HL-60/S4 (cell line): ENCODE data around the gene EGR1.
"Not testable (repeated sequence)": the region's sequence is repeated elsewhere in the genome, so short reads cannot be mapped to it uniquely, and the experiment has no call there.

Experiments used
- in situ Hi-C: fragments of 300-500 bp; cut with MboI; formaldehyde crosslinking; loops from 2 replicates; pipeline ENCODE4 v1.14.3; 2022; ENCODE audit warnings: low sequenced_read_pairs

EGR1 gene

DNA sequence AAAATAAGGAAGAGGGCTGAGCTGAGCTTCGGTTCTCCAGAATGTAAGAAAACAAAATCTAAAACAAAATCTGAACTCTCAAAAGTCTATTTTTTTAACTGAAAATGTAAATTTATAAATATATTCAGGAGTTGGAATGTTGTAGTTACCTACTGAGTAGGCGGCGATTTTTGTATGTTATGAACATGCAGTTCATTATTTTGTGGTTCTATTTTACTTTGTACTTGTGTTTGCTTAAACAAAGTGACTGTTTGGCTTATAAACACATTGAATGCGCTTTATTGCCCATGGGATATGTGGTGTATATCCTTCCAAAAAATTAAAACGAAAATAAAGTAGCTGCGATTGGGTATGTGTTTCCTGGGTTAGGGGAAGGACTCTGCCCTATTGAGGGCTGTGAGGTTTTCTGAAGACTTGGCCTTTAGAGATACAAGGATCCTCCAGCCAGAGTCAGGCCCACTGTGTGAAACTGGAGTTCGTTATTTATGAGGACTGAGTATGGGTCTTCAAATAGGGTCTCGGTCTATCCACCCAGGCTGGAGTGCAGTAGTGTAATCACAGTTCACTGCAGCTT lies 3.8 kb downstream of the EGR1 start:
- in situ Hi-C loops: no loop called here

DNA sequence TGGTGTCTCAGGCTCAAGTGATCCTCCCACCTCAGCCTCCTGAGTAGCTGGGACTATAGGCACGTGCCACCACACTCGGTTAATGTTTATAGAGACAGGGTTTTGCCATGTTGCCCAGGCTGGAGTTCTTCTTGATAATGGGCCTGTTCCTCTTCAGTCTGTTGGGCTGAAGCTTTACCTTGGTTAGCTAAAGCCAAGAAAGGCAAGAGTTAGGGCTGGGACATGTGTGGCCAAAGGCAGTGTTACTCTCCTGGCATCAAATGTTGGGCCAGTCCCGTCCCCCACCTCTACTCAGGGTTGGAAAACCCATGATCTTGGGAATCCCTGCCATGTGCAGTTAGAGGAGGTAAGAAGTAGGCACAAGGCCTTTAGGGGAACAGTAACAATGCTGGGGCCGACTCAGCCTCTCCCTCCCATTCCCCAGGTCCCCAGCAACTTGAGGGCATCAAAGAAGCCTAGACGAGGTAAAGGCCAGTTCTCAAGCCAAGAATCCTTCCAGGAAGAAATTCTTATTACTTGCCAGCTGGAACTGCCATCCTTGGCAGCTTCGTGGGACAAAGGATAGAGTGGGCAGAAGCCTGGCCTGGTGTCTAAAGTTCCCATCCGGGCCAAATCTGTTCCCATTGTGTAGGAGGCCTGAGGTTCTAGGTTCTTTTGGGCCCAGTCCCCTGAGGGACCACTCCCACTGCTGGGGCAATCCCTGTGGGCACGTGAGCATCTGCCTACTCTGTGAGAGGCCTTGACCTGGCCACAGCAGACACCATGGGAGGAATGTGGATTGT lies 4.5 kb downstream of the EGR1 start:
- in situ Hi-C loops: no loop called here

DNA sequence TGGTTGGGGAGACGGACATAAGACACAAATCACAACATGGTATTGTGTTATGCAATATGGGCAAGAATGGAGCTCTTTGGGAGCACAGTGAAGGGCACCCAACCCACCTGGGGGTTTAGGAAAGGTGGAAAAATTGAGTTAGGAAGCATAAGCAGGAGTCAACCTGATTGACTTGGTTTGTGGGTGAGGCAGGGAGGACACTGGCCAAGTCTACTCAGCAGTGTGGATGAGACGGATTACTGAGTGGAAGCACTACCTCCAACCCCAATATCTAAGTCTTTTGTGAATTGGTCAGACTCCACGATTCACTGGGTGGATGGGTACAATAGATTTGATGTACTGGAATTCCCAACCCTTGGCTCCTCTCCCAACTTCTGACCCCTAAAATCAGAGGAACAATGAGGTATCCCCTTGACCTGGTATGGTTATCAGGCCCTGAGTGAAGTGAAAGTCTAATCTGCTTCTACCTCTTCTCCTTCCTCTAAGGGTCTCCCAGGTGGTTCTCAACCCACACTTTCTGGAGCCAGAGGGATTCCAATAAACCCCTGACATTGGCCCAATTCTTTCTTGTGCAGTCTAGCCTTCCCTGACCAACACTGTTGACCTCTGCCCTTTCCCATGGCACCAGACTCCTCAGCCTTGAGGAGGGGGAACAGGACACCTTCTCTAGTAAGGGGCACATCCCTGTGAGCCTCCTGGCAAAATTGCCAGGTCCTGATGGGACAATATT lies 5.2 kb downstream of the EGR1 start:
- in situ Hi-C loops: no loop called here

DNA sequence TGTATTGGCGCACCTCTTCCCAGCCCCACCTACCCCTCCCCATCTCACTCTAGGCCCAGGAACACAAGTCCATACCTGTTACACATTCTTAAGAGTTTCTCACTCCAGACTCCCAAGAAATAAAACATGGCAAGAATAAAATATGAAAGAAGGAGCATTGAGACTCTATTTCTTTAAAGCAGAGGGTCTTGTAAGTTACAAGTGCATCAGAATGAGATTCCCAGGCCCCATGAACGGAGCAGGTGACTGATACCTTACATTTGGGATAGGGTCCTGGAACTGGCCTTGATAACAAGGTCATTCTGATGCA lies 5.7 kb downstream of the EGR1 start:
- in situ Hi-C loops: no loop called here

DNA sequence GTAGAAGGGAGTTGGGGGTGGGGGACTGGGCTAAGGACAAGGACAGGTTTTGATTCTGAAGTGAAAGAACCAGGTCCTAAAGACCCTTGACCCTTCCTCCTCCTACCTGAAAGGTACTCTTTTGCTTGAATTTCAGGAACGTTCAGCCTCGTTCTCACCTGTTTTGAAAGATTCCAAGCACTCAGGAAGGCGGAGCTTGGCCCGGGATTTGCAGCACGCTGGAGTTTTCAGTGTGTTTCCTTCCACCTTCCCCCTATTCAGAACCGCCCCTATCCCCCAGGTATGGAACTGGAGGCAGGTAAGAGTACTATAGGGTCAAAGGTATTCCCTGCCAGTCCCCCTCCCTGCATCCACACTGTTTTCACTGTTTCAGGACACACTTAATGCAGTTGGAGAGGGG lies 7.1 kb downstream of the EGR1 start:
- in situ Hi-C loops: no loop called here

DNA sequence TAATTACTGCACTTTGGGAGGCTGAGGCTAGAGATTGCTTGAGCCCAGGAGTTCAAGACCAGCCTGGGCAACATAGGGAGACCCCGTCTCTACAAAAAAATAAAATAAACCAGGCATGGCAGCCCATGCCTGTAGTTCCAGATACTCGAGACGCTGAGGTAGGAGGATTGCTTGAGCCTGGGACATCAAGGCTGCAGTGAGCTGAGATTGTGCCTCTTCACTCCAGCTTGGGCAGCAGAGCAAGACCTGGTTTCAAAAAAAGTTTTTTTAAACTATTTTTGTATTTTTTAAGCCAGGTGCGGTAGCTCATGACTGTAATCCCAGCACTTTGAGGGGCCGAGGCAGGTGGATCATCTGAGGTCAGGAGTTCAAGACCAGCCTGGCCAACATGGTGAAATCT lies 7.9 kb downstream of the EGR1 start:
- in situ Hi-C loops: not testable (repeated sequence)

DNA sequence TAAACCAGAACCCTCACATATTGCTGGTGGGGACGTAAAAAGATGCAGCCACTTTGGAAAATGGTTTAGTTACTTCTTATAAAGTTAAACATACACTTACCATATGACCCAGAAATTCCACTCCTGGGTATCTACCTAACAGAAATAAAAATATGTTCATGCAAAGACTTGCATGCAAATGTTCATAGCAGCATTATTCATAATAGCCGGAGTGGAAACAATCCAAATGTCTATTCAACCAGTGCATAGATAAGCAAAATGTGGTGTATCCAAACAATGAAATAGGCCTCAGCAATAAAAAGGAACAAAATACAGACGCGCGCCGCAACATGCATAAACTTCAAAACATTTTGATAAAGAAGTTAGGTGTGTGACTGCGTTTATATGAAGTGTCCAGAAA lies 11.6 kb downstream of the EGR1 start:
- in situ Hi-C loops: no loop called here

DNA sequence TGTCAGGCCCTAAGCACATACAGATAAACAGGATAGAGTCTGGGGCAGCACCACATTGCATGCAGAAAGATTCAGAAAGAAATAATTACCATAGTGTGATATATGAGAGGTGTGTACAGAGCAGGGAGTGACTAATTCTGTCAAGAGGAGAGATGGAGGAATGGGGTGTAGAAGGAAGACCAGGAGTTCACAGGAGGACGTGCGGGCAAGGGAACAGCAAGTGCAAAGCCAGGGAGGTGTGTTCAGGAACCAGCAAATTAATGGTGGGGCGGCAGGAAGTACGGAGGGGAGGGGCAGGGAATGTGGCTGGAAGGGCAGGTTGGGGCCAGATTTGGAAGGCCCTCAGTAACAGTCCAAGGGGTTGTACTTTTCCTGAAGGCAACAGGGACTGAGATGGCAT lies 17.4 kb downstream of the EGR1 start:
- in situ Hi-C loops: no loop called here

DNA sequence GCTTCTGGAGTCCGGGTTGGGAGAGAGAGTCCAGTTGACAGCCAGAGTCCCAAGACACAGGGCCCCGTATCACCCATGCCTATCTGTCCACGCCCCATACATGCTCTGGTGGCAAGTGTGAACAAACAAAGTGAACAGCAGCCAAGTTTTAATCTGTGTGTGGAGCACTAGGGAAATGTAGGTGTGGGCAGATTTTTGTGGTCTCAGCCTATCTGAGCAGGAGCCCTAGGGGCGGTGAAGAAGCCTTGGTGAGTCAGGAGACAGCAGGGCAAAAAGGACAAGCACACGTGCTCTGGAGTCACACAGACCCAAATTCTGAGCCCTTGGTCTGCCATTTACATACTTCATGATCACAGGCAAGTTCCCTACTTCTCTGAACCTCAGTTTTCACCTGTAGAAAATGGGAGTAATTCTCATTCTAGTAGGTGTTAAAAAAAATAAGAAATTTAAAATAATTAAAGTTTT lies 23.2 kb downstream of the EGR1 start:
- in situ Hi-C loops: no loop called here

DNA sequence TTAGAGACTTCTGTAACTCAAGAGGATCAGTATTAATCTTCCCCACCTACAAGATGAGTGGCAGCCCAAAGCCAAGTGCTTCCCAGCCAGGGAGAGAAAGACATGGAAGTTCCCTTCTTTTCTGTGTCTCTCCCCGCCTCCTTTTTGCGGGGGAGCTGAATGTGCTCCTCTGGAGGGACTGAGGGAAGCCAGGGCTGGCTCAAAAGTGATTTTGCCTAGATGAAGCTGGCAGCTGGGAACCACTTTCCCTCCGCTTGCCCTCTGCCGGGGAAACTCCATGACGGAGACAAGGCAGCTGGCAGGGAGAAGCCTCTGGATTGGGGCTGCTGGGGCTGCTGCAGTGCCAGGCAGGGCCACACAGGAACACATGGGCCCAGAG lies 24.4 kb downstream of the EGR1 start:
- in situ Hi-C loops: no loop called here

DNA sequence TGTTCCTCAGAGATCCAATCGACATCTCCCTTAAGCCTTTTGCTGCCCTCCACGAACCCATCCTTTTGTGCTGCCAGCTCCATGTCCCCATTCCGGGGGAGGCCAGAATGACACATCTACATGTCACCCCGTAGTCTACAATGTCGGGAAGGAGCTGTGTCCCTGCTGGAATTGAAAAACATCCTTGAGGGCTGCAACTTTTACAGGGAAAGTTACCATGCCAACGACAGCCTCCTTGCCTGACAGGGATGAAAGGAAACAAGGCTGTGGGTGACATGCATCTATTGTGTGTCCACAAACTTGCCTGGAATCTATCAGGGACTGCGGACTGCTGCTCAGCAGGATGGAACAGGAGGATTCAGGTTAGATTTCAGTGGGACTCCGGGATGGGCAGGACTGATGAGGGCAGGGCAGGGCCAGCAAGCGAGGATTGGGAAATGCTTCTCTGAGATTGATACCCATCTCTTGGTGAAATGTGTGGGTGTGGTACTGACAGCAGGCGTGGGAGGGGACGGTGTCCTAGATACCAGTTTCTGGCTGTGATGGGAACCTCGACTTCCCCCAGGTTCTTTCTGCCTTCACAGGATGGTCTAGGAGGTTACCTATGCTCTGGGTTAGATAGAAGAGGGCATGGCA lies 25.5 kb downstream of the EGR1 start:
- in situ Hi-C loops: no loop called here

DNA sequence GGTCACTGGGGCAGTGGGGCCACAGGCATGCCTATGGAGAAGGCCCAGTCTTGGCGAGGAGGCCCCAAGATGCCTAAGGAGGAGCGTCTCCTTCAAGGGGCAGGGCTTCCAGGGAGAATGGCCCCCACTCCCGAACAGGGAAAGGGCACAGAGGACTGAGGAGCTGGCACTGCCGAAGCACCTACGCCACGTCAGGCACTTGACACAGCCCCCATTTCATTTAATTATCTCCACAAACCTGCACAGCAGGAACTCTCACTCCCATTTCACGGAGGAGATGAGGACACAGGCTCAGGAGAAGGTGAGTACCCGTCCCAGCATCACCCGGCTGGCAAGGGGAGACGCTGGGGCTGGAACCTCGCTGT lies 26.0 kb downstream of the EGR1 start:
- in situ Hi-C loops: no loop called here

DNA sequence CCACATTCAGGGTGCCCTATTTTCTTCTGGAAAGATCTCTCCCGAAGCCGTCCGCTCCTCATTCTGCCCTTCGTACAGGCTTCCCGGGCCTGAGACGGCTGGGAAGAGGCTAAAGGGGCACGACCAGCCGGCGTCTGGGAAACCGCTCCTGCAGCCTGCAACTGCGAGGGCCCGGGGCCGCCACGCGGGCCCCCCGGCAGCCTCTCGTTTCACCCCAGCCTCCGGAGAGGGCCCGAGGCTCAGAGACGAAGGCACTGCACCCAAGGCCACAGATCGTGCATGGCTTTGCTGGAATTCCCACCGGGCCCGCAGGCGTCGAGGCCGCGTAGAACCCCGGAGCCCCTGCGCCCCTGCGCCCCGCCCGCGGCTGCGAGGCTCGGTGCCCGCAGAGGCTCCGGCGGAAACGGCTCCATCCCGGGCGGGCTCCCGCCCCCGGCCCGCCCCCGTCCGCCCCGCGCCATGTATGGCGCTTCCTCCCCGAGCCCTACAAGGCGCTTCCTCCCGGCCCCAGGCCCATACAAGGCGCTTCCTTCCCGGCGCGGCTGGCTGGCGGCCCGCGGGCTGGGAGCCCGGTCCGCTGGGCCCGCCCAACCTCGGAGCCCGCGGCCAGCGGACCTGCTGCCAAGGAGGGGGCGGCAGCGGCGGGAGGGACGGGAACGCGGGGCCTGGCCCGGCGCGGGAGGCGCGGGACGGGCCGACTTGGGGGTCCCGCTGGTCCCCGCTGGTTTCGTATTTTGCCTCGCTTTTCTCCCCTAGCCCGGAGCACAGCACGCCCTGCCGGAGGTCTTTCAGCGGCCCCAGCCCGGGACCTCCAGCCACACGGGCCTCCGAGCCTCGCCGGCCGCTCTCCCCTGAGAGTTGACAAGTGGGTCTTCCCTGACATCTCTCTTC lies 26.6 kb downstream of the EGR1 start:
- in situ Hi-C loops: no loop called here

DNA sequence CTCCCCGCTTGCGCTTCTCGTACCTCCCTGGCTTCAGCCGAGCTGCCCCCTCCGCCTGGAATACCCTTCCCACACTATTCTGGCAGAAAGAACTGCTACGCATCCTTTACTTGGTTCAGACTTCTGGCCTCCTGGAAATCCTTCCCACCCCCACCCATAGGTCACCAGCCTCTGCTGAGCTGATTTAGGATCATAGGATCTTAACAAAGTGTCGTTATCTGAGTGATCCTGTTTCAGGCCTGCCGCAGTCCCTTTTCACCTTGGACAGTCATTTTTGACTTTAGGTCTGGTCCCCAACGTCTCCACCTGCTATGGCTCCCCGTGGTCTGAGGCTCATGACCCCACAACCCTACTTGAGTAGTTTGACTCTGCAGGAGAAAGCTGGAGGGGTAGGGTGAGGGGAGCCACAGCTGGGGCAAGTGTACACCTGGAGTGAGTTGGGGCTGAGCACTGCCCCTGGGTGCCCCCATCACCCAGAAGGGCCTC lies 27.3 kb downstream of the EGR1 start:
- in situ Hi-C loops: no loop called here

DNA sequence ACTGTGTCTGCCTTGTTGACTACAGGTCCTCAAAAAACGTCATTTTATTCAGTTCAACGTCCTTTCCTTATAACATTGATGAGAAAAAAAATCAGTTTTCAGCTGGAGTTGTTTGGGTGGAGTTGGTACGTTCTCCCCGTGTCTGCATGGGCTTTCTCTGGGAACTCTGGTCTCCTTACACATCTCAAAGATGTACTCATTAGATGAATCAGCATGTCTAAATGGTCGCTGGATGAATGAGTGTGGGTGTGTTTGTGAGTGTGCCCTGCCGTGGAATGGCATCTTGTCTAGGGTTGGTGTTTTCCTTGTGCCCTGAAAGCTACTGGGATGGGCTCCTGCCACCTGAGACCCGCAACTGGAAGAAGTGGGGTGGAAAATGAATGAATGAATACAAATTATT lies 30.1 kb downstream of the EGR1 start:
- in situ Hi-C loops: no loop called here

DNA sequence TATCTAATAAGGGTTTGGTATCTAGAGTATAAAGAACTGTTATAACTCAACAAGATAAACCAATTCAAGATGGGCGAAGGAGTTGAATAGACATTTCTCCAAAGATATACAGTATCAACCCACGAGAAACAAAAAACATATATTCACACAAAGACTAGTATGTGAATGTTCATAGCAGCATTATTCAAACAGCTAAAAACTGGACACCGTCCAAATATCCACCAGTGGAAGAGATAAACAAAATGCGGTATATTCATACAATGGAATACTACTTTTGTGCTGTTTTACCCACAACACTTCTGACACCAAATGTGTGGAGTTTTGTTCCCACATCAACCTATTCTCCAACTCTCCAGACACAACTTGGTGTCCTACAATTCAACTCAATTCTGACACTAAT lies 33.1 kb downstream of the EGR1 start:
- in situ Hi-C loops: no loop called here

DNA sequence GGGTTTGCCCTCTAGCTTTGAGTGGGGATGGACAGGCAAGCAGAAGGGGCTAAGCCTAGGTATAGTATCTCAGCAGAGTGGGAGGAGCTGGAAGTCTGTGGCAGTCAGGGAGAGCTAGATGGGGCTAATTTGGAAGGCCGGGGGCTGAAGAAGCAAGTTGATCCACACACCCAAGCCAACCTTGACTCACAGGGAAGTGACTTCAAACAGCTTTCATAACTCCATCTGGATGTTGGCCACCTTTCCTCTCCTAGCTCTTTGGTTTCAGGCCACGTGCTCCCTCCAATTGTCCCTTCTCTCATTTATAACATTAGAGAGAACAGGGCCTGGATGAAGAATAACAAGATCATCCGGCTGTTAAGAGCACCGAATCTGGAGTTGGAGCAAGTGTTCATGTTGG lies 36.8 kb downstream of the EGR1 start:
- in situ Hi-C loops: loop anchor here (25.0 kb wide), 1 partner anchor 315 kb away; the partner anchor contains the start of genes BRD8 and KIF20A

DNA sequence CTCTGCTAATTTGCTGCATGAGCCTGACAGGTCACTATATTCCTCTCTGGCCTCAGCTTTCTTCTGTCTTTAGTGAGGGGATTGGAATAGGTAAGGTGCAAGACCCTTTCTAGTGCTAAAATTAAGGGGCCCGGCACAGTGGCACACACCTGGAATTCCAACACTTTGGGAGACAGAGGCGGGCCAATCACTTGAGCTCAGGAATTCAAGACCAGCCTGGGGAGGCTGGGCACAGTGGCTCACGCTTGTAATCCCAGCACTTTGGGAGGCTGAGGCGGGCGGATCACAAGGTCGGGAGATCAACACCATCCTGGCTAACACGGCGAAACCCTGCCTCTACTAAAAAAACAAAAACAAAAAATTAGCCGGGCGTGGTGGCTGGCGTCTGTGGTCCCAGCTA lies 37.2 kb downstream of the EGR1 start:
- in situ Hi-C loops: loop anchor here (25.0 kb wide), 1 partner anchor 315 kb away; the partner anchor contains the start of genes BRD8 and KIF20A

DNA sequence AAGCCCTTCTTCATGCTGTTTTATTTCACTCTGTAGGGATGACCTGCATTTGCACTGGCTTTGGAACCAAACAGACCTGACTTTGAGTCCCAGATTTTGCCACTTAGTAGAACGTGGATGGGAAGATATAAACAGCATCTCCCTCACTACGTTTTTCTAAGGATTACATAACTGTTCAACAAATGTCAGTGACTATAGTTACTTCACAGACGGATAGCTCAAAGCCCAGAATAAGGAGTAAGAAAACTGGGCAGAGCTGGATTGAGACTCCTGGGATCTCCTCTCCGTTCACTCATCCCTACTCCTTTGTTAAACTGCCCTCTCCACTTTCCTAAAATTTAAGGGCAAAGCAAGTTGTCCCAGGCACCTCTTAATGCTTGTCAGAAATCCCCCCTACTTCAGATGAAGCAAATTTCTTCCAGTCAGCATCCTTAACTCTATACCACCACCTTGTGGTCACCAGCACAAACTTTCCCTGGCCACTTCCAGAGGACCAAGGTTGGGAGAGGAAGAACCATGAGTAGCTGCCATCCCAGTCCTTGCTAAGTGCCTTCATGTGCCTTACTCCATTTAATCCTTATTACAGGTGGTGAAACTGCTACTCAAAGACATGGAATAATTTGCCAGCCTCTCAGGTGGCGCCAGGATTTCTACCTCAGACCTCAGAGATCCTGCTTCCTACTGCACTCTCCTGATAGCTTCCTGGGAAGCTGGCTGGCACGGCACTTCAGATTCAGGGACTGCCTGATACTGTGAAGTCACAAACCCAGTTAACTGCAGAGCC lies 38.4 kb downstream of the EGR1 start:
- in situ Hi-C loops: loop anchor here (25.0 kb wide), 1 partner anchor 316 kb away; the partner anchor contains the start of genes BRD8 and KIF20A

DNA sequence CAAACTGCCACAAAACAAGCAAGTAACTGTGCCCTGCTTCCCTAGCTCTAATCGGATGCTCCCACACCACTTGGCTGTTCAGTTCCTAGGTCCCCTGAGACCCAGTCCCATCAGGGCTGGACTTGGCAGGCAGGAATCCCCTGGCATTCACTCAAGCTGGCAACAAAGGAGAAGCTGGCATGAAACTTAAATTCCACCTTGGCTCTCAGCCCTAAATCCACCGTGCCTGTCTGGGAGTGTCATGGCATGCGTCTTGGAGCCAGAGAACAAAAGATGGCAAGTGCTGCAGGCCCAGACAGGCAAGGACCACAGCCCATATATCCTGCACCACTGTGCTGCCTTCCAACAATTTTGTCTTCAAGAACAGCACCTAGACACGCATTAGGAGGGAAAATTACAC lies 39.5 kb downstream of the EGR1 start:
- in situ Hi-C loops: loop anchor here (25.0 kb wide), 1 partner anchor 317 kb away; the partner anchor contains the start of genes BRD8 and KIF20A
